CD8-positive, alpha-beta memory T cell (primary cell): Measurements from ENCODE around the gene PLPPR1. TPM values are rescaled to one million over a fixed set of nuclear protein-coding genes. Genes with fewer than 3 reads are reported as not detected.

Experiments used
- CTCF ChIA-PET: fragments of 350-600 bp; sonication (Branson Sonifier 250); formaldehyde crosslinking; loops from one replicate; lab custom pipeline; 2021; ENCODE audit warnings: antibody characterized with exemption; lab: Charles Lee
- POLR2A ChIA-PET: fragments of 350-600 bp; sonication (Branson Sonifier 250); formaldehyde crosslinking; loops from one replicate; lab custom pipeline; 2021; ENCODE audit warnings: antibody characterized with exemption; lab: Charles Lee
- DNase-seq, 5 donors: peaks; one replicate each; pipeline versions ENCODE4 v3.0.0 to v3.0.0-alpha.2; 2020 to 2022; ENCODE audit warnings: mixed read lengths in 1 of 5
- H3K27ac ChIP-seq: one replicate; pipeline ENCODE4 v1.7.0; 2013; ENCODE audit warnings: low read depth, mild to moderate bottlenecking, low read length, moderate library complexity
- H3K27me3 ChIP-seq: 2 replicates; pipeline ENCODE4 v1.7.0; 2013; ENCODE audit warnings: low read length, mild to moderate bottlenecking; ENCODE audit not compliant: insufficient read depth, poor library complexity, severe bottlenecking
- H3K36me3 ChIP-seq: 2 replicates; pipeline ENCODE4 v1.7.0; 2013; ENCODE audit warnings: mild to moderate bottlenecking, low read length, moderate library complexity; ENCODE audit not compliant: insufficient read depth
- H3K4me1 ChIP-seq: 2 replicates; pipeline ENCODE4 v1.7.0; 2013; ENCODE audit warnings: mild to moderate bottlenecking, low read length, moderate library complexity; ENCODE audit not compliant: insufficient read depth
- H3K4me3 ChIP-seq: 2 replicates; pipeline ENCODE4 v1.7.0; 2013; ENCODE audit warnings: mild to moderate bottlenecking, low read length
- H3K9me3 ChIP-seq: 2 replicates; pipeline ENCODE4 v1.7.0; 2013; ENCODE audit warnings: mild to moderate bottlenecking, low read length
- H3K27ac Mint-ChIP-seq, 8 donors: one replicate each; pipeline ENCODE4 v1.8.0; 2020 to 2021; ENCODE audit warnings: mixed read lengths in 8 of 8, mild to moderate bottlenecking in 6 of 8, inconsistent platforms in 3 of 8, moderate library complexity in 3 of 8
- H3K27me3 Mint-ChIP-seq, 2 donors: one replicate each; pipeline ENCODE4 v1.8.0; 2020 to 2021; ENCODE audit warnings: mixed read lengths in 2 of 2, mild to moderate bottlenecking in 1 of 2, moderate library complexity in 1 of 2
- H3K36me3 Mint-ChIP-seq, 3 donors: one replicate each; pipeline ENCODE4 v1.8.0; 2020 to 2021; ENCODE audit warnings: mixed read lengths in 3 of 3, inconsistent platforms in 1 of 3, mild to moderate bottlenecking in 1 of 3
- H3K4me1 Mint-ChIP-seq, 3 donors: one replicate each; pipeline ENCODE4 v1.8.0; 2020 to 2021; ENCODE audit warnings: mixed read lengths in 3 of 3, inconsistent platforms in 1 of 3, mild to moderate bottlenecking in 1 of 3
- H3K4me3 Mint-ChIP-seq, 7 donors: one replicate each; pipeline ENCODE4 v1.8.0; 2020 to 2021; ENCODE audit warnings: mixed read lengths in 7 of 7, mild to moderate bottlenecking in 6 of 7, moderate library complexity in 4 of 7, inconsistent platforms in 2 of 7
- H3K9me3 Mint-ChIP-seq, 5 donors: one replicate each; pipeline ENCODE4 v1.8.0; 2020 to 2022; ENCODE audit warnings: mixed read lengths in 5 of 5, mild to moderate bottlenecking in 3 of 5, moderate library complexity in 2 of 5, inconsistent platforms in 1 of 5
- polyA plus RNA-seq: library from polyadenylated mRNA; unstranded; fragments of 300-500 nt; fragmentation: Illumina TruSeq; gene quantifications from one replicate; pipeline ENCODE4 v1.2.3, GENCODE V29; 2021
- total RNA-seq, 2 experiments: library from RNA; stranded (reverse); gene quantifications; one replicate each; pipeline ENCODE4 v1.2.3, GENCODE V29; 2021

Gene PLPPR1
- total and polyA plus RNA-seq, 3 experiments from 2014 or later: not detected

DNA sequence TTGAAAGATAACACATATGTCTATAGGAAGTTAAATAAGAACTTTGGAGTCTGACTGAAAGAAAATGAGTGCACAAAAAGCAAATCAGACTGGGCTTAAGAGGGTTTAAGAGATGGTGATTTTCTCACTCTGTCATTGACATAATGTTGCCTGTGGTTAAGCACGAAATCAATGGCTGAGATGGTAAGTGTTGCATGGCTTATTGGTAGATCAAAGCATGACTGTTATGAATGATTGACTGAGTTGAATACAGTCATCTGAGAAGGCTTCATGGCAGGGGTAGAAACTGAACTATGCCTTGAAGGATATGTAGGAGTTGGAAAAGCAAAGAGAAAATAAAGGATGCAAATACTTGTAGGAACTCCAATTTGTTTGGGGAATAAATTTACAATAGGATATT, 136.6 kb downstream of the PLPPR1 start:
- Histone ChIP-seq H3K4me3 (no peak overlapping the region), H3K4me1 (no peaks in the 10 kb centered on the region), H3K36me3 (no peaks in the 10 kb centered on the region), H3K9me3 (no peaks in the 10 kb centered on the region), H3K27ac (no peak overlapping the region), H3K27me3 (no peaks in the 10 kb centered on the region)
- POLR2A ChIA-PET: no interaction called here
- Mint-ChIP-seq H3K4me1 (no peaks in the 10 kb centered on the region), H3K27me3 (no peaks in the 10 kb centered on the region), H3K27ac (no peak overlapping the region), H3K36me3 (no peaks in the 10 kb centered on the region), H3K4me3 (no peak overlapping the region), H3K9me3 (peaks cover 0 to 2% (median 0%) of the 10 kb centered on the region in 5 donors)
- DNase-seq: no peak
- CTCF ChIA-PET: no interaction called here

DNA sequence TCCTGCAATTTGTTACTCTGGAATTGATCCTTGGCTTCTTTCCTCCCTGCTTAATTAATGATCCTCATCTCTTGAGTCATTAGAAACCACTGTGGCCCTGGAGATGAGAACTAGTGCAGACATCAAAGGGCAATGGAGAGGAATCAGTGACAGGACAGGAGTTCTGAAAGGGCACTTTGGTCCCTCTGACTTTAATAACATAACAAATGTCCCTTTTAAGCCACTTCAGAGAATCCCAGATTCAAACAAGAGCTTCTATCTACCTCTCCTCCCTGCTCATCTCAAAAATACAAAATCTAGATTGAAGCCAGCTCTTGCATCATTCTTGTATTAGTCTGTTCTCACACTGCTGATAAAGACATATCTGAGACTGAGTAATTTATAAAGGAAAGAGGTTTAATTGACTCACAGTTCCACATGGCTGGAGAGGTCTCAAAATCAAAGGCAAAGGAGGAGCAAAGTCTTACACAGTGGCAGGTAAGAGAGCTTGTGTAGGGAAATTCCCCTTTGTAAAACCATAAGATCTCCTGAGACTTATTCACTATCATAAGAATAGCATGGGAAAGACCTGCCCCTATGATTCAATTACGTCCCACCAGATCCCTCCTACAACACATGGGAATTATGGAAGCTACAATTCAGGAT, 139.1 kb downstream of the PLPPR1 start:
- ChIA-PET CTCF (no interaction called here), POLR2A (no interaction called here)

DNA sequence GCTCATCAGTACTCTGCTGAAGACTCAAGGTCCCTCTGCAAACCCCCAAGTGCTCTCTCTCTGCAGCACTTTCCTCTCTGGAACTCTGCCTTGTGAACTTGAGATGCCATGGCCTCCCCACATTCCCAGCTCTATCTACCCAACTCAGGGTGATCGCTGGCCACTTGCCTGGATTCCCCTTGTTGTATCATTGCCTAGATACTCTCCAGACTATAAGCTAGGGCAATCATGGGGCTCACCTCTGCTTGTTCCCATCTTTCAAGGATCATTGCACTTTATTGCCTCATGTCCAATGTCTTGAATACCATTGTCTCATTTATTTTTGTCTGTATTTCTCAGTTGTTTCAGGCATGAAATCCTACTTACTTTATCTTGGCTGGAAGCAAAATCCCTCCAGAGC, 144.1 kb downstream of the PLPPR1 start:
- Mint-ChIP-seq H3K36me3 (no peaks in the 10 kb centered on the region), H3K4me1 (no peaks in the 10 kb centered on the region), H3K4me3 (no peak overlapping the region), H3K9me3 (peaks cover 0 to 6% (median 1%) of the 10 kb centered on the region in 5 donors), H3K27ac (no peak overlapping the region), H3K27me3 (peaks cover 0 to 2% of the 10 kb centered on the region in 2 donors)
- H3K4me3 ChIP-seq: no peak overlapping the region
- no peaks in the 10 kb centered on the region for H3K27me3 ChIP-seq
- no peak overlapping the region for H3K27ac ChIP-seq
- ChIA-PET CTCF (no interaction called here), POLR2A (no interaction called here)
- H3K36me3 ChIP-seq: no peaks in the 10 kb centered on the region
- no peaks in the 10 kb centered on the region for H3K4me1 ChIP-seq
- H3K9me3 ChIP-seq: no peaks in the 10 kb centered on the region
- DNase-seq: no peak

More for the DNA sequence above, 139.1 kb downstream of the PLPPR1 start:
- no peak for DNase-seq
- no peaks in the 10 kb centered on the region for H3K36me3 ChIP-seq
- H3K27me3 Mint-ChIP-seq: peaks cover 0 to 2% of the 10 kb centered on the region in 2 donors
- H3K9me3 ChIP-seq: no peaks in the 10 kb centered on the region
- no peak overlapping the region for H3K27ac ChIP-seq
- no peak overlapping the region for H3K27ac Mint-ChIP-seq
- no peaks in the 10 kb centered on the region for H3K4me1 ChIP-seq
- no peak overlapping the region for H3K4me3 ChIP-seq
- no peak overlapping the region for H3K4me3 Mint-ChIP-seq
- no peaks in the 10 kb centered on the region for H3K4me1 Mint-ChIP-seq
- H3K36me3 Mint-ChIP-seq: no peaks in the 10 kb centered on the region
- peaks cover 0 to 3% (median 0%) of the 10 kb centered on the region in 5 donors for H3K9me3 Mint-ChIP-seq
- H3K27me3 ChIP-seq: no peaks in the 10 kb centered on the region

DNA sequence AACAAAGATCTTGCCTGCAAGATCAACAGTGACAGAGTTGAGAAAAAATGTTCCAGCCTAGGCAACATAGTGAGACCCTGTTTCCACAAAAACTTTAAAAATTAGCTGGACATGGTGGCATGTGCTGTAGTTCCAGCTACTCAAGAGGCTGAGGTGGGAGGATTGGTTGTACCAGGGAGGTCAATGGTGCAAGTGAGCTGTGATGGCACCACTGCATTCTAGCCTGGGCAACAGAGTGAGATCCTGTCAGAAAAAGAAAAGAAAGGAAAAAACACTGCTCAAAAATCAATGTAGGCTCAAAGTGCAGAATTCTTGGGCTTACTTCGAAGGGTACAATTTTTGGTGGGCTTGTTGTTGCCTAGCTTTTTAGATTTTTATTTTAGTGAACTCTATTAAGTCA, 145.4 kb downstream of the PLPPR1 start:
- ChIA-PET CTCF (no interaction called here), POLR2A (no interaction called here)
- no peaks in the 10 kb centered on the region for H3K4me1 Mint-ChIP-seq
- H3K27ac ChIP-seq: no peak overlapping the region
- no peaks in the 10 kb centered on the region for H3K36me3 Mint-ChIP-seq
- H3K36me3 ChIP-seq: no peaks in the 10 kb centered on the region
- peaks cover 0 to 2% of the 10 kb centered on the region in 2 donors for H3K27me3 Mint-ChIP-seq
- DNase-seq: no peak
- no peaks in the 10 kb centered on the region for H3K4me1 ChIP-seq
- no peak overlapping the region for H3K4me3 Mint-ChIP-seq
- H3K27me3 ChIP-seq: no peaks in the 10 kb centered on the region
- H3K27ac Mint-ChIP-seq: no peak overlapping the region
- peaks cover 0 to 6% (median 1%) of the 10 kb centered on the region in 5 donors for H3K9me3 Mint-ChIP-seq
- no peak overlapping the region for H3K4me3 ChIP-seq
- H3K9me3 ChIP-seq: no peaks in the 10 kb centered on the region

DNA sequence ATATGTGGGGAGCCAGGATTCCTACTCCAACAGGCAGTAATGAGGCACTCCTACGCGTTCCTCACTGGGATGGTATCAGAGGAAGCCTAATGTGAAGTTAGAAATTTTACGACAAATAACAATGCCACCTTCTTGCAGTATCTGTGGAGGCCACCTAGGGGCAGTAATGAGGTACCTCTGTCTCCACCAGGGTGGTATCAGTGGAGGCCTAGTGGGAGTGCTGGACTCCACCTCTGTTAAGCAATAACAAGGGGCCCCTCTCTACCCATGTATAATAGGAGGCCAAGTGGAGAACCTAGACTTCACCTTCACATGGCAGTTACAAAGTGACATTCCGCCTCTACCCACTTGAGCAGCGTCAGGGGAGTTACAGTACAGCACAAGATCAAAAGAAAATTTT, 147.9 kb downstream of the PLPPR1 start:
- Histone ChIP-seq H3K4me1 (no peaks in the 10 kb centered on the region), H3K27ac (no peak overlapping the region), H3K9me3 (no peaks in the 10 kb centered on the region), H3K36me3 (no peaks in the 10 kb centered on the region), H3K27me3 (no peaks in the 10 kb centered on the region), H3K4me3 (no peak overlapping the region)
- Mint-ChIP-seq H3K4me1 (no peaks in the 10 kb centered on the region), H3K9me3 (peaks cover 0 to 6% (median 0%) of the 10 kb centered on the region in 5 donors), H3K27ac (no peak overlapping the region), H3K36me3 (no peaks in the 10 kb centered on the region), H3K4me3 (no peak overlapping the region), H3K27me3 (peaks cover 0 to 2% of the 10 kb centered on the region in 2 donors)
- ChIA-PET CTCF (no interaction called here), POLR2A (no interaction called here)
- DNase-seq: no peak

DNA sequence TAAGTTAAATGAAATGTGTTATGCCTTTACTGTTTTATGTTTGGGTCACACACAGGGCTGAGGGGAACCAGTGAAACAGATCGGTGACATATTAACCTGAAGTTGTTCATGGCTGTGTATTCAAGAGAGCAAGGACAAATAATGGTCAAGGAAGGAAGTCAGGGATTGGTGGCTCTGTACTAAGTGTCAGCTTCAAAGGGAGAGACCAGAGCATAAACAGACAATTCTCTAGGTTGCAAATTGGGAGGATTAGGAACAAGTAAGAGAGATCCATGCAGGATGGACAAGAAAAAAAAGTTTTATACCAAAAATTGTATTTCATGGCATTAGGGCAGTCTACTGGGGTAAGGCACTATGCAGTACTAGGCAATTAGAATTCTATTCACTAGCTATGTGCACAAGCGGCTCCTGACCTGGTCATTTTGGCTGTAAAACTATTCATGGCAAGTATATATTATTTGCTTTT, 156.3 kb downstream of the PLPPR1 start:
- Histone ChIP-seq H3K4me3 (no peak overlapping the region), H3K4me1 (no peaks in the 10 kb centered on the region), H3K27me3 (no peaks in the 10 kb centered on the region), H3K36me3 (no peaks in the 10 kb centered on the region), H3K27ac (no peak overlapping the region), H3K9me3 (no peaks in the 10 kb centered on the region)
- H3K27ac Mint-ChIP-seq: no peak overlapping the region
- H3K4me1 Mint-ChIP-seq: no peaks in the 10 kb centered on the region
- ChIA-PET CTCF (interaction anchor here (1.0 kb wide), 1 partner anchor 9 kb away, joined by 3 read pairs; no protein-coding TSS in a partner anchor), POLR2A (no interaction called here)
- peaks cover 0 to 3% (median 0%) of the 10 kb centered on the region in 5 donors for H3K9me3 Mint-ChIP-seq
- H3K27me3 Mint-ChIP-seq: no peaks in the 10 kb centered on the region
- H3K4me3 Mint-ChIP-seq: no peak overlapping the region
- DNase-seq: no peak
- no peaks in the 10 kb centered on the region for H3K36me3 Mint-ChIP-seq

DNA sequence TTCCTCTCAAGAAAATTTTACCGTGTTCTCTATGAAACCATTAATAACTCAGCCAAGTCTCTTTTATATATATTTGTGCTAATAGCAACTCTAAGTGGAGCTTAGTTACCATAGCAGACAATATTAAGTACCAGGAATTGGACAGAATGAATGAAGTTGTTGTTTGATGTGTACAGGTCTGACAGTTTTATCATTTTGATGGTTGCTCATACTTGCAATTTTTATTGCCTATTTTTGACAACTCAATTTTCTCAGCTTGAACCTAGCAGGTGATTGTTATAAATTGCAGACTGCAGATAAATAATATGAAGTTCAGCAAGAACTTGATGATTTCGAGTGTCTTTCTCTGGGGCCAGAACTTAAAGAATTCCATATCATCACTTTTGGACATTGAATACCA, 163.2 kb downstream of the PLPPR1 start:
- POLR2A ChIA-PET: no interaction called here
- no peak overlapping the region for H3K4me3 ChIP-seq
- CTCF ChIA-PET: no interaction called here
- H3K9me3 ChIP-seq: no peaks in the 10 kb centered on the region
- H3K27me3 ChIP-seq: no peaks in the 10 kb centered on the region
- Mint-ChIP-seq H3K9me3 (peaks cover 0 to 3% (median 0%) of the 10 kb centered on the region in 5 donors), H3K4me3 (no peak overlapping the region), H3K27ac (no peak overlapping the region), H3K4me1 (no peaks in the 10 kb centered on the region), H3K27me3 (no peaks in the 10 kb centered on the region), H3K36me3 (no peaks in the 10 kb centered on the region)
- H3K4me1 ChIP-seq: no peaks in the 10 kb centered on the region
- H3K36me3 ChIP-seq: no peaks in the 10 kb centered on the region
- no peak for DNase-seq
- H3K27ac ChIP-seq: no peak overlapping the region

DNA sequence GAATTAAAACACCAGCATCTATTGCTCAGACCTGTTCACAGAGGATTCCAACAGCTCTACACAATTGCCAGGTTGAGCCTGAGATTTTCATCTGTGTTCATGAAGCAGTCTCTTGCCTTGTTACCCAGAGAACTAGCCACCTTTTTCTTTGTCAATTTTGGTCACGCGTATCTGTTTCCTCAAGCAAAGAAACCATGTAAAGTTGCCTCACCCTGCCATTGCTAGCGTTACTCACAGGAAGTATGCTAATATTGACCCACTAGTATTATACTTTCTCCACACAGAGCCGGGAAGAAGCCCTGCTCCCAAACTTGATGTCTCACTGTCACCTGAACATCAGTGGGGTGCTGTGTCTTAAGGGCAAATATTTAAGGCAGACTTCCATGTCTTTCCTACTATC, 168.5 kb downstream of the PLPPR1 start:
- Mint-ChIP-seq H3K27me3 (no peaks in the 10 kb centered on the region), H3K4me1 (no peaks in the 10 kb centered on the region), H3K36me3 (no peaks in the 10 kb centered on the region), H3K9me3 (no peaks in the 10 kb centered on the region), H3K4me3 (no peak overlapping the region), H3K27ac (no peak overlapping the region)
- H3K4me1 ChIP-seq: no peaks in the 10 kb centered on the region
- H3K4me3 ChIP-seq: no peak overlapping the region
- no peak for DNase-seq
- H3K9me3 ChIP-seq: no peaks in the 10 kb centered on the region
- H3K27ac ChIP-seq: no peak overlapping the region
- ChIA-PET POLR2A (no interaction called here), CTCF (no interaction called here)
- H3K27me3 ChIP-seq: no peaks in the 10 kb centered on the region
- no peaks in the 10 kb centered on the region for H3K36me3 ChIP-seq
